Mammary epithelial cell (primary cell): ENCODE results near the gene CNGA1.

Experiments
- CTCF ChIP-seq, 2 donors: IDR thresholded peaks in 1 of 2; conservative IDR thresholded peaks in 1 of 2; 2 replicates each; pipeline ENCODE4 v1.5.1; 2011 to 2012; ENCODE audit warnings: inconsistent platforms in 2 of 2, low read length in 2 of 2, mild to moderate bottlenecking in 2 of 2, control low read depth in 1 of 2, low read depth in 1 of 2; ENCODE audit not compliant: insufficient read depth in 1 of 2; ENCODE audit errors: extremely low read depth in 1 of 2
- EZH2 ChIP-seq: IDR thresholded peaks from 2 replicates; pipeline ENCODE4 v1.6.1; 2012; ENCODE audit warnings: low read length, inconsistent platforms, borderline replicate concordance

DNA sequence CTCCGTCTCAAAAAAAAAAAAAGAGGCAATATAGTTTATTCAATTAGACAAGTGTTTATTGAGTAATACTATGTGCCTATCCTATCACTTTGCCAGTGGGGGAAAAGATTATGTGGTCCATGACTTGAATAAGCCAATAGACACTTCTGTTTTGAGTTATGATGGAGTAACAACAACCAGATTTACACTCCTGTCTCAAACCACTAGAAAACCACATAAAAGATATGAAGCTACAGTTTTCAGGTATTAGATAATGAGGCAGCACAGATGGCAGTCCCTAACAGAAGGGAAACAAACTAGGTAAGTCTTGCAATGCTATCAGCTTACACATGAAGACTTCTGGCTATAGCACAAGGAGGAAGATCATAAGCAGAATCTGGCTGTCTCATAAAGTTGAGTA, 124.6 kb downstream of the CNGA1 start:
- TF ChIP-seq CTCF (conservative IDR thresholded peaks at IDR 0.05 in 1 of 2, IDR thresholded peaks at IDR 0.05 in 1 of 2; ENCODE audit: extremely low read depth in 1 of 2, insufficient read depth in 1 of 2, low read depth in 1 of 2, low read length in 2 of 2) = no peak
- TF ChIP-seq EZH2 = no peak
